GM12878 (cell line): Measurements from ENCODE around the gene SENP8. TPM values are rescaled to one million over a fixed set of nuclear protein-coding genes. Genes with fewer than 3 reads are reported as not detected.

ENCODE experiments used
- ATAC-seq: fragments of 200-7000 bp; cut with Tn5 transposase; 3 replicates; pipeline ENCODE4 v1.9.1; 2020; ENCODE audit warnings: mild to moderate bottlenecking, moderate library complexity
- BruUV-seq: library from RNA; stranded (reverse); fragments of 400-500 nt; replicated peaks from 2 replicates; lab custom pipeline; 2021; lab: Mats Ljungman, UMichigan
- CTCF ChIA-PET: fragments of 300-600 bp; sonication (Branson Sonifier 250); formaldehyde crosslinking; extraction: SDS; loops from one replicate; lab custom pipeline; 2021; ENCODE audit warnings: inconsistent platforms; lab: Yijun Ruan, JAX
- POLR2A ChIA-PET: fragments of 350-600 bp; formaldehyde crosslinking; extraction: SDS; loops from one replicate; lab custom pipeline; 2021; ENCODE audit warnings: inconsistent platforms; lab: Charles Lee
- RAD21 ChIA-PET: fragments of 300-600 bp; sonication (Branson Sonifier 250); formaldehyde crosslinking; loops from one replicate; lab custom pipeline; 2023; ENCODE audit warnings: antibody characterized with exemption; ENCODE audit not compliant: unreplicated experiment; lab: Charles Lee
- SMC1A ChIA-PET: fragments of 300-600 bp; sonication (Branson Sonifier 250); formaldehyde crosslinking; loops from one replicate; lab custom pipeline; 2023; ENCODE audit not compliant: unreplicated experiment, uncharacterized antibody; lab: Charles Lee
- DNase-seq: peaks from one replicate; pipeline ENCODE4 v3.0.0-alpha.2; 2011; ENCODE audit warnings: low read depth, low spot score
- FAIRE-seq: peaks from 3 replicates; lab custom pipeline; 2011; peaks lifted over from hg19 to GRCh38; lab: Jason Lieb, UNC
- H2AFZ ChIP-seq: 2 replicates; pipeline ENCODE4 v1.6.0; 2011; ENCODE audit warnings: low read depth, low read length, control low read depth; ENCODE audit not compliant: control insufficient read depth
- H3K27ac ChIP-seq: 2 replicates; pipeline ENCODE4 v1.5.1; 2011; ENCODE audit warnings: control low read depth; ENCODE audit not compliant: control insufficient read depth, insufficient read depth
- H3K27me3 ChIP-seq, 2 experiments: replicated peaks in 1 of 2; 2 replicates each; pipeline versions ENCODE4 v1.6.0 to v1.6.1; 2011; ENCODE audit warnings: low read length in 1 of 2; ENCODE audit not compliant: control insufficient read depth in 2 of 2, insufficient read depth in 2 of 2
- H3K36me3 ChIP-seq, 2 experiments: 2 replicates each; pipeline ENCODE4 v1.5.1; 2011; ENCODE audit warnings: low read length in 1 of 2; ENCODE audit not compliant: control insufficient read depth in 2 of 2, insufficient read depth in 2 of 2
- H3K4me1 ChIP-seq: 2 replicates; pipeline ENCODE4 v1.6.1; 2011; ENCODE audit warnings: mild to moderate bottlenecking, low read length, moderate library complexity, mixed read lengths; ENCODE audit not compliant: control insufficient read depth, insufficient read depth
- H3K4me2 ChIP-seq: 2 replicates; pipeline ENCODE4 v1.6.0; 2011; ENCODE audit warnings: control low read depth; ENCODE audit not compliant: control insufficient read depth, insufficient read depth
- H3K4me3 ChIP-seq: fragments of 200-600 bp; sonication (generic); 2 replicates; pipeline ENCODE4 v1.5.1; 2016
- H3K79me2 ChIP-seq: 2 replicates; pipeline ENCODE4 v1.6.0; 2011; ENCODE audit warnings: low read length; ENCODE audit not compliant: control insufficient read depth, insufficient read depth
- H3K9ac ChIP-seq: 2 replicates; pipeline ENCODE4 v1.8.0; 2011; ENCODE audit warnings: low read length, control low read depth, mixed read lengths; ENCODE audit not compliant: control insufficient read depth, insufficient read depth
- H3K9me3 ChIP-seq: replicated peaks from 3 replicates; pipeline ENCODE4 v1.5.1; 2011; ENCODE audit warnings: mild to moderate bottlenecking, low read length; ENCODE audit not compliant: control insufficient read depth, insufficient read depth
- H4K20me1 ChIP-seq: 2 replicates; pipeline ENCODE4 v1.6.0; 2011; ENCODE audit not compliant: control insufficient read depth, insufficient read depth
- ASH2L ChIP-seq: fragments of 300-600, 200-600 bp; sonication (generic); IDR thresholded peaks from 2 replicates; pipeline ENCODE4 v1.6.1; 2017; ENCODE audit warnings: low read depth, mild to moderate bottlenecking, borderline replicate concordance
- KDM1A ChIP-seq: fragments of 200-600 bp; sonication (generic); IDR thresholded peaks from 2 replicates; pipeline ENCODE4 v1.6.1; 2016; ENCODE audit warnings: borderline replicate concordance
- MYB ChIP-seq: fragments of 150-350 bp; IDR thresholded peaks from 2 replicates; pipeline ENCODE4 v1.6.1; 2014; ENCODE audit warnings: mild to moderate bottlenecking, low read depth, low read length, borderline replicate concordance
- RBBP5 ChIP-seq: fragments of 200-600 bp; sonication (generic); conservative IDR thresholded peaks from 2 replicates; pipeline ENCODE4 v1.6.1; 2016
- SKIL ChIP-seq: fragments of 450-650 bp; IDR thresholded peaks from 2 replicates; pipeline ENCODE4 v1.6.1; 2017; ENCODE audit warnings: mild to moderate bottlenecking, low read depth, inconsistent platforms; ENCODE audit not compliant: poor library complexity, severe bottlenecking
- YBX1 ChIP-seq: fragments of 450-650 bp; IDR thresholded peaks from 2 replicates; pipeline ENCODE4 v1.6.1; 2016; ENCODE audit warnings: antibody characterized with exemption
- ZNF622 ChIP-seq: fragments of 450-650 bp; IDR thresholded peaks from 2 replicates; pipeline ENCODE4 v1.6.1; 2017; ENCODE audit warnings: mild to moderate bottlenecking, inconsistent platforms
- WGBS: methylation state at CpG from one replicate; pipeline ENCODE4 v1.1.6; 2016; ENCODE audit warnings: low lambda C conversion rate; ENCODE audit not compliant: insufficient replicate concordance, insufficient coverage; ENCODE audit errors: missing lambda C conversion rate; 5-methylcytosine and 5-hydroxymethylcytosine counted together
- in situ Hi-C: fragments of 300-500 bp; cut with MboI; formaldehyde crosslinking; loops from 9 replicates; pipeline ENCODE4 v1.14.3; 2018; ENCODE audit warnings: mixed read lengths
- intact Hi-C: fragments of 100-400 bp; cut with micrococcal nuclease; formaldehyde crosslinking; loops from one replicate; pipeline ENCODE4 v1.14.2; 2022; ENCODE audit not compliant: unreplicated experiment
- polyA plus RNA-seq, 11 experiments: library from polyadenylated mRNA; depleted of rRNA in 4 of 11; unstranded in 6 of 11; stranded (reverse) in 5 of 11; fragments of >200 nt; fragmentation: Nextera tagmentation in 4 of 11; fragmentation: Illumina TruSeq in 1 of 11; extraction: Ambion mirVana in 4 of 11; extraction: Trizol in 1 of 11; gene quantifications; 1 replicate in 1 of 11; 2 replicates in 10 of 11; pipeline versions ENCODE4 v1.2.1 to v1.2.3, GENCODE V29; 2011 to 2016; ENCODE audit warnings: inconsistent platforms in 2 of 11, missing spikeins in 2 of 11, low read depth in 1 of 11
- total RNA-seq, 4 experiments: library from RNA; depleted of rRNA in 3 of 4; stranded (reverse); fragments of >200 nt in 3 of 4; fragmentation: Illumina TruSeq in 1 of 4; extraction: Trizol in 1 of 4; gene quantifications; 2 replicates each; pipeline versions ENCODE4 v1.2.1 to v1.2.3, GENCODE V29; 2013 to 2021
- TF ChIP-seq, protein P1 (sequence below): IDR thresholded peaks from 2 replicates; pipeline ENCODE4 v1.6.1; 2012; ENCODE audit warnings: low read length, inconsistent platforms

The SENP8 gene
- total and polyA plus RNA-seq, 10 of the 15 experiments (the other 5 are each of a cell fraction or from before 2014, with no cell fraction given): 0.87 to 5.6 (median 2.2) TPM

DNA sequence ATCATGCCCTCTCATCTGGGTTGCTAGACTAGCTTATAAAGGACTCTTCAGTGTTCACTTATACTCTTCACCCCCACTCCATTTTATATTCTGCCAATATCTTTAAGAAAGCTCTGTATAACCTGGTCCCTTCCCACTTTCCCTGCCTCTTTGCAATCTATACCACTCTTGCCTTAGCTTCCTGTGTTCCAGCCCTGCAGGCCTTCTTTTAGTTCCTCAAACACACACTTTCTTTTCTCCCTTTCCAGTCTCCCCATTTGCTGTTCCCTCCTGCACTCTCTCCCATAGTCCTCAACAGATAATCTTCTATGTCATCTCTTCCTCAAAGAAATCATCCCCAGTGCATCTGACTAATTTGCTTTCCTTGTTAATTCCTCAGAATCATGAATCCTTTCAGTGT lies 28.7 kb downstream of the SENP8 start (continued):
- TF ChIP-seq KDM1A: no peak
- no peak for TF ChIP-seq YBX1
- no peak for TF ChIP-seq RBBP5
- TF ChIP-seq, protein P1, sequence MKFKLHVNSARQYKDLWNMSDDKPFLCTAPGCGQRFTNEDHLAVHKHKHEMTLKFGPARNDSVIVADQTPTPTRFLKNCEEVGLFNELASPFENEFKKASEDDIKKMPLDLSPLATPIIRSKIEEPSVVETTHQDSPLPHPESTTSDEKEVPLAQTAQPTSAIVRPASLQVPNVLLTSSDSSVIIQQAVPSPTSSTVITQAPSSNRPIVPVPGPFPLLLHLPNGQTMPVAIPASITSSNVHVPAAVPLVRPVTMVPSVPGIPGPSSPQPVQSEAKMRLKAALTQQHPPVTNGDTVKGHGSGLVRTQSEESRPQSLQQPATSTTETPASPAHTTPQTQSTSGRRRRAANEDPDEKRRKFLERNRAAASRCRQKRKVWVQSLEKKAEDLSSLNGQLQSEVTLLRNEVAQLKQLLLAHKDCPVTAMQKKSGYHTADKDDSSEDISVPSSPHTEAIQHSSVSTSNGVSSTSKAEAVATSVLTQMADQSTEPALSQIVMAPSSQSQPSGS: no peak

- H4K20me1 ChIP-seq: no peaks in the 10 kb centered on the region
- H3K9me3 ChIP-seq: no peaks in the 10 kb centered on the region
- SMC1A ChIA-PET: interaction anchor here (0.6 to 1.9 kb wide), 3 partner anchors 9 to 344 kb away, joined by 3 to 6 read pairs (median 4); no protein-coding TSS in a partner anchor
- peaks cover under 1% of the 10 kb centered on the region; the same call in 1 of the 2 replicates for H3K4me1 ChIP-seq
- no peak for TF ChIP-seq MYB
- TF ChIP-seq SKIL: no peak
- TF ChIP-seq ZNF622: no peak
- TF ChIP-seq ASH2L: no peak
- DNase-seq: no peak
- H3K79me2 ChIP-seq: no peaks in the 10 kb centered on the region
- FAIRE-seq: no peak
- no peak overlapping the region for H3K9ac ChIP-seq
- H3K4me2 ChIP-seq: no peak overlapping the region
- in situ Hi-C loops (no loop called here), intact Hi-C loops (no loop called here)
- no TSS peak for BruUV-seq
- no peak for ATAC-seq
- H3K4me3 ChIP-seq: no peak overlapping the region
- H3K27ac ChIP-seq: no peak overlapping the region
- 25% methylated on average over 2 of the region's 2 CpGs for WGBS
- RAD21 ChIA-PET: interaction anchor here (0.9 kb wide), 1 partner anchor 9 kb away, joined by 3 read pairs; no protein-coding TSS in a partner anchor
- no peaks in the 10 kb centered on the region for H3K27me3 ChIP-seq
- CTCF ChIA-PET: interaction anchor here (1.0 to 3.8 kb wide), 2 partner anchors 9 to 366 kb away, joined by 3 to 13 read pairs; no protein-coding TSS in a partner anchor
- H2AFZ ChIP-seq: no peak overlapping the region
- H3K36me3 ChIP-seq: no peaks in the 10 kb centered on the region
- POLR2A ChIA-PET: no interaction called here
These were observed 29.2 kb downstream of the SENP8 start for GRCh38 chr15:72147418-72147817.
